Measurements from ENCODE around the gene HNRNPM.
A peak's percentile ranks its signal among the peaks of the same experiment; 100 is the strongest.

HNRNPM gene

DNA sequence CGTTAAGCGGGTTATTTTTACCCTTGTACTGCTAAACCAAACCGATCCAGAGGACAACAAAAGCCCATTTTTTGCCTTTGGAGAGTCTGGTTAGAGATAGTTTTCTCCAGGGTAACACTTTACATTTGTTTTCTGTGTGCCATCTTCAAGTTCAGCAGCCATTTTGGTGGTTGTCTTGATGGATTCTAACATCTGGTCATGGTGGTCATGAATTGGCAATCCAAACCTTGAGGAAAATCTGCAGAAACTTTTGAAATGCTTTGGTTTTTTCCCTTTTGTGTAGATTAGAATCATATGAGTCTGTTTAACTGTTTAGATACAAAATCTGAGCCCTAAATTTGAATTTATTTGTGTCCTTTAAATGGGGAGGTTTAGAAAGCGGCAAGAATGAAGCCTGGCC, 16.6 kb downstream of the HNRNPM start:
- no peak for DNase-seq

DNA sequence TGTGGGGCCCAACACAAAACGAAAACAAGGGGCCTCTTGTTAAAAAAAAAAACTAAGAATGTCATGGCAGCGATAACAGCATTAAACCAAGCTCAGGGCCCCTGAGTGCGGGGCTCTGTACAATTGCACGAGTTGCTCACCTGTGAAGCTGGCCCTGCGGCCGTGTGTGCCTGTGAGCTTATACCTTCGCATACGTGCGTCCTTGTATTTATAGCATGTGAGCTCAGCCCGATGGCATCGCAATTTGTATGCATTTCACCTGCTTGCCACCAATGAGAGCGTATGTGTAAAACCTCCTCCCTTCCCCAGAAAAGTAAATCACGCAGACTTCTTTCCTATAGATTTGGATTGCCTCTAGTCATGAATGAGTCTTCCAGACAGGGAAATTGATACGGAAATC, 17.1 kb downstream of the HNRNPM start:
- DNase-seq, result no peak

DNA sequence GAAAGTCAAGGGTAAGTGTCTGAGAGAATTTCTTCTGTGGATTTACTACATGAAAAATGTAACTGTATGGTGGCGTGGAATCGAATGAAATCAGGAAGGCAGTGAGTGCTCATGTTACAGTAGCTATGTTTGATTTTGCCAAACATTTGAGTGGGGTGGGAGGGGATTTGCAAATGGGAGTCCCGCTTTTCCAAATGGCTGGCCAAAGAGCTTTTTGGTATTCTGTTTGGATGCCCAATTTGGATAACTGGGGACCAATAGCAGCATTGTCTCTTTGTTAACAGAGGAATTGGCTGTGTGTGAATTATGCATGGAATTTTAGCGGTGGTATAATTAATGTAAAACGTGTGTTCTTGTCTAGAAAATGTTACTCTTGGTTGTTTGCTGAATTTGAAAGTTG, 17.8 kb downstream of the HNRNPM start:
- no peak for DNase-seq

DNA sequence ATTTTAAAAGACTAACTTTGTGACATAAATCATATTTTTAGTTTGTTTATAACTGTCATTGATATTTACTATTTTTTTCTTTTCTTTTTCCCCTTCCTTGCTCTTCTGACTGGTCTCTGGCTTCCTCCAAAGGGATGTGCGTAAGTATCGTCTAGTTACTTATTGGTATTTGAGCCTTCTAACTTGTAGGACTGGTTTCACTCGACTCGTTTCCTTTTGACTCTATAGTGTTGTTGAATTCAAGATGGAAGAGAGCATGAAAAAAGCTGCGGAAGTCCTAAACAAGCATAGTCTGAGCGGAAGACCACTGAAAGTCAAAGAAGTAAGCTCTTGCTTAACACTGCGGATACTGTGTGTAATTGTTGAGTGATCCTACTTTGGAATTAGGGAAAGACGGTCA, 18.6 kb downstream of the HNRNPM start:
- no peak for DNase-seq

DNA sequence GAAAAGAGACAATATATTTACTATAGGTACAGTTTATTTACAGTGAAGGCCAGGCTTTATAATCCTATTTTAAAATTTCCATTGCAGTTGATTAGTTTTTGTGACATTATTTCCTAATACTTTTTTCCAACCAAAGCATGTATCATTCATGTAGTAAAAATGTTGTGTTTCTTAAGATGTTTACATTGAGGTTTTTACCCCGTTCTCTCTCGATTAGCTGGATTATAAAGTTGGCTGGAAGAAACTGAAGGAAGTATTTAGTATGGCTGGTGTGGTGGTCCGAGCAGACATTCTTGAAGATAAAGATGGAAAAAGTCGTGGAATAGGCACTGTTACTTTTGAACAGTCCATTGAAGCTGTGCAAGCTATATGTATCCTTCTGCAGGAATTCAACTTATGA, 21.2 kb downstream of the HNRNPM start:
- no peak for DNase-seq

- no peak for DNase-seq
Observed at GRCh38 chr19:8468124-8468523, 23.3 kb downstream of the HNRNPM start.

- no peak for DNase-seq
Observed at GRCh38 chr19:8468761-8469373, 24.1 kb downstream of the HNRNPM start.

- DNase-seq, result no peak
Observed at GRCh38 chr19:8469613-8470368, 25.0 kb downstream of the HNRNPM start.

GRCh38 chr19:8473648-8474476, 29.1 kb downstream of the HNRNPM start:
- no peak for DNase-seq

- DNase-seq, result no peak
Observed at GRCh38 chr19:8475005-8475404, 30.2 kb downstream of the HNRNPM start.

DNA sequence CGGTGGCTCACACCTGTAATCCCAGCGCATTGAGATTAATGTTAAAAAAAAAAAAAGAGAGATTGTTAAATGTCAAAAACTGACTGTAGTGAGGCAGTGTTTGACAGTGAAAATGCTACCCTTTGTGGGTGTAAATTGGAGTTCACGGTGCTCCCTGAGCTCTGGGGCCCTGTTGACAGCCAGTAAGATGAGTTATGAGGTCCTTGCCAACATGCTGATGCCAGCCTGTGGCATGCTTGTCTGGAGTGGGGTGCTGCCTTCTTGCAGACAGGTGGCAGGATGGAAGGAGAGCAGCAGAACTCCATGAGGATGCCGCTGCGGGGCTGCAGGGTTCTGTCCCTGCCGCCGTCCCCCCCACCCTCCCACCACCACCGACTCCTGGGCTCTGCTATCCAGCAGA, 31.7 kb downstream of the HNRNPM start:
- DNase-seq, result no peak

DNA sequence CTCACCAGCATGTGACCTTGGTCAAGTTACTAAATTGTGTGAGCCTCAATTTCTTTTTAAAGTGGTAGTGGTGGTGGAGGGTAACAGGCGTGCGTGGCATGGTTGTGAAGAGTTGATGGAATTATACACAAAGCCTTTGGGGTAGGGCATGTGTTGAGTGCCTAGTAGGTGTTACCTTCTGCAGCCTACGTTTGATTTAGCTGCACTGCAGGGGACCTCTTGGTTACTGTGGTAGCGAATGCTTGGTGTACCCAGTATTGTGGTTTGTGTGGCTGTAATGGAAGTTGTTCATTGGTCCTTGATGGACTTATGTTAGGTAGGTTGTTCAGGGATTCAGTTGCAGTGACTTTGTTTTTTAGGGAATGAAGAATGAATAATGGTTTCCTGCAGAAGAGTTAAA, 33.1 kb downstream of the HNRNPM start:
- DNase-seq, result no peak

- DNase-seq, result no peak
Observed at GRCh38 chr19:8478598-8478997, 33.8 kb downstream of the HNRNPM start.

DNA sequence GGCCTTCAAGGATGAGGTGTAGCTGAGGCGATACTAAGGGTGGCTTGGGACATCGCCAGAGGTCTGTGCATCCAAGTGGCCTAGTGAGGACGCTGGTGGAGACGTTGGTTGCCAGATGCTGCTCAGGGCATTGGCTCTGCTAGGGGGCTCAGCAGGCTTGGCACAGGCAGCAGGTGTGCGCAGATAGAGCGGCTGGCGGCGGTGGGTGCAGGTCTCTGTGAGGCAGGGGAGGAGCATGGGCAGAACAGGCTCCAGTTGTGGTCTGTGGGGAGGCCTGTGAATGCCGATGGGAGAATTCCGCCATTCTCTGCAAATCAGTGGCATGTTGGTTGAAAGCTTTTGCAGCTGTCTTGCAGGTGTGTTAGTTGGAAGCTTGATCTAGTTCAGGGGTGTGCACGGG, 36.4 kb downstream of the HNRNPM start:
- no peak for DNase-seq

- DNase-seq, result no peak
Observed at GRCh38 chr19:8481616-8482015, 36.8 kb downstream of the HNRNPM start.

DNA sequence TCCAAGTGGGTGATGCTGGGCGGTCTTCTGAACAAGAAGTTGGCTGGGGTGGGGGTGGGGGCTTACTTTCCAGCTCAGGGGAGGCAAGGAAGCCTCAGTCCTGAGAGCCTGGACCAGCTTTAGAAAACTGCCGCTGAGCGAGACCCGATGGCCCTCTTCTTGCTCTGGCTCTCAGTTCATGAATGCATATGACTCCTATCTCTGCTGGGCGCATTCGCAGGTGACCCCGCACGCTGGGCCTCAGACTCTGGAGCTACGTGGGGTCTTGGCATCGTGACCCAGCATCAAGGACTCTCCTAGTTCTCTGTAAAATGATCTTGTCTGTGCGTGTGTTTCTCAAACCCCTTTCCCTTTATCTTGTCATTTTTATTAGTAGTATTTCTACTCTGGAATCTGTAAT, 37.9 kb downstream of the HNRNPM start:
- no peak for DNase-seq

DNA sequence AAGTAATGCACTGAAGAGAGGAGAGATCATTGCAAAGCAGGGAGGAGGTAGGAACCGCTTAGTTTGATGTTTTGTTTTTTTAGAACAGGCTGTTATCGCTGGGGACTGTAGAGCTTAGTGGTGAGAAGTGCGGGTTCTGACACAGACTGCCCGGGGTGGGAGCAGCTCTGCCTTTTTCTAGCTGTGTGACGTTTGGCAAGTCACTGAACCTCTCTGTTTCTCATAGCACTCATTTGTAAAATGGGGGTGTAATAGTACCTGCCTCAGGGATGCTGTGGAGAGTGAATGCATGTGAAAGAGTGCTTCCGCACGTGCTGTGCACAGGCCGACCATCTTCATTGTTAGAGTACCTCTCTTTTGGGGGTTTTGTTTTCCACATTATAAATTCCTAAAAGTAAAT, 38.4 kb downstream of the HNRNPM start:
- no peak for DNase-seq

DNA sequence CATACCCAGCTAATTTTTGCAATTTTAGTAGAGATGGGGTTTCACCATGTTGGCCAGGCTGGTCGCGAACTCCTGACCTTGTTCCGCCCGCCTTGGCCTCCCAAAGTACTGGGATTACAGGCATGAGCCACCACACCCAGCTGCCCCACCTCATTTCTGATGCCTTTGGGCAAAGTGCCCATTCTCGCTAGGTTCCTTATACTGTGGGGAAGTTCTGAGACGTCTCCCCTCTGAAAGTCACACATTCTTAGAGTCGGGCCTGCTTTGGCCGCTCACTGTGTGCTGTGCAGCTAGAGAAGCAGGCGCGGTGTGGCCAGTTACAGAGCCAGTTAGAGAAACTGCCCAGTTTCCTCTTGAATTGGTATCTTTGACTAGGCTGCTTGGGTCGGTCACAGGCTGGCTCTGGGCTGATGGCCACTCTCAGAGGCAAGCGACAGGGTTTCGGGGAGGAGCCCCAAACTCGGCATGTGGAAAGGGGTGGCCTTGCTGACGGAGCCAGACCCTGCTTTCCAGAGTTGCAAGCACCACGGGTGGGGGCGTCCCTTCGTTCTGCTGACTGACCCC, 39.6 kb downstream of the HNRNPM start:
- DNase-seq, result no peak

DNA sequence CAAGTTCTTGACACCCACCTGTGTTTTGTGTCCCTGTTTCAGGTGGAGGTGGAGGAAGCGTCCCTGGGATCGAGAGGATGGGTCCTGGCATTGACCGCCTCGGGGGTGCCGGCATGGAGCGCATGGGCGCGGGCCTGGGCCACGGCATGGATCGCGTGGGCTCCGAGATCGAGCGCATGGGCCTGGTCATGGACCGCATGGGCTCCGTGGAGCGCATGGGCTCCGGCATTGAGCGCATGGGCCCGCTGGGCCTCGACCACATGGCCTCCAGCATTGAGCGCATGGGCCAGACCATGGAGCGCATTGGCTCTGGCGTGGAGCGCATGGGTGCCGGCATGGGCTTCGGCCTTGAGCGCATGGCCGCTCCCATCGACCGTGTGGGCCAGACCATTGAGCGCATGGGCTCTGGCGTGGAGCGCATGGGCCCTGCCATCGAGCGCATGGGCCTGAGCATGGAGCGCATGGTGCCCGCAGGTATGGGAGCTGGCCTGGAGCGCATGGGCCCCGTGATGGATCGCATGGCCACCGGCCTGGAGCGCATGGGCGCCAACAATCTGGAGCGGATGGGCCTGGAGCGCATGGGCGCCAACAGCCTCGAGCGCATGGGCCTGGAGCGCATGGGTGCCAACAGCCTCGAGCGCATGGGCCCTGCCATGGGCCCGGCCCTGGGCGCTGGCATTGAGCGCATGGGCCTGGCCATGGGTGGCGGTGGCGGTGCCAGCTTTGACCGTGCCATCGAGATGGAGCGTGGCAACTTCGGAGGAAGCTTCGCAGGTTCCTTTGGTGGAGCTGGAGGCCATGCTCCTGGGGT, 41.0 kb downstream of the HNRNPM start:
- no peak for DNase-seq

DNA sequence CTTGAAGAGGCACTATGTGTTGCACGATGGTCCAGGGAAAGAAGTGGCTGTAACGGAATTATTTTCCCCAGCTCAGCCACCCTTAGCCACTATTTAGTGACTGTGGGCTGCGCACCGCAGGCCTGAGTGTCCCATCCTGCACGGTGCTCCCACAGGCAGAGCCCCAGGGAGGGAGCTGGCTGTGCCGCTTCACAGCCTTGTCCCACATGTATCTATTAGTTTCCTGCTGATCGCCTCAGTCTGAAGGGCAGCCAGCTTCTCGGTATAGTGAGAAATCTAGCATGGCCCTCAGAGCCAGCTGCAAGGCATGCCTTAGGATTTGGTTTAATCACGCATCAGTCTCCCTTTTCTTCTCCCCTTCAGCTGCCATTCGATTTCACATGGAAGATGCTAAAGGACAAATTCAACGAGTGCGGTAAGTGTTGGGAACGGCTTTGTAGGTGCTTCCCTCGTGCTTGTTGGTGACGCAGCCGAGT, 41.9 kb downstream of the HNRNPM start:
- DNase-seq, result no peak

- DNase-seq, result peak; percentile 73
Observed at GRCh38 chr19:8487137-8487851, 42.5 kb downstream of the HNRNPM start.

GRCh38 chr19:8488365-8488764, 43.6 kb downstream of the HNRNPM start:
- DNase-seq, result no peak

Measured in activated CD4-positive, alpha-beta T cell treated with anti-CD3 and anti-CD28 coated beads for 48 hours (primary cell).